ENCODE data around the gene P2RX3. TPM values are rescaled to one million over a fixed set of nuclear protein-coding genes. Genes with fewer than 3 reads are reported as not detected.

The P2RX3 gene
- total and polyA plus RNA-seq, 10 of the 15 experiments (the other 5 are each of a cell fraction or from before 2014, with no cell fraction given), result 0.05 to 0.12 TPM; not detected in 8

- SMC1A ChIA-PET (ENCODE audit: uncharacterized antibody, unreplicated experiment), result no interaction called here
- Histone ChIP-seq H3K27me3 (replicated peaks in 1 of 2; ENCODE audit: control insufficient read depth in 2 of 2, insufficient read depth in 2 of 2, low read length in 1 of 2) (peaks cover 2 to 3% of the 10 kb centered on the region in 2 experiments; a peak in 2 of 4 replicates), H2AFZ (ENCODE audit: control insufficient read depth, low read depth, low read length) (no peak overlapping the region), H3K27ac (ENCODE audit: control insufficient read depth, insufficient read depth) (no peak overlapping the region), H3K79me2 (ENCODE audit: control insufficient read depth, insufficient read depth, low read length) (no peaks in the 10 kb centered on the region), H3K9ac (ENCODE audit: control insufficient read depth, insufficient read depth, low read length) (no peak overlapping the region), H3K36me3 (ENCODE audit: control insufficient read depth in 2 of 2, insufficient read depth in 2 of 2, low read length in 1 of 2) (no peaks in the 10 kb centered on the region), H3K4me3 (no peak overlapping the region), H4K20me1 (ENCODE audit: control insufficient read depth, insufficient read depth) (no peaks in the 10 kb centered on the region), H3K4me2 (ENCODE audit: control insufficient read depth, insufficient read depth) (no peak overlapping the region), H3K4me1 (ENCODE audit: control insufficient read depth, insufficient read depth, low read length) (no peaks in the 10 kb centered on the region), H3K9me3 (replicated peaks; ENCODE audit: control insufficient read depth, insufficient read depth, low read length) (no peaks in the 10 kb centered on the region; the same call in 2 of the 3 replicates)
- DNase-seq (ENCODE audit: low read depth, low spot score), result no peak
- no peak for TF ChIP-seq IKZF1 (conservative IDR thresholded peaks at IDR 0.05)
- no peak for TF ChIP-seq CREB1 (IDR thresholded peaks at IDR 0.05; ENCODE audit: low read depth)
- no peak for TF ChIP-seq SIN3A (IDR thresholded peaks at IDR 0.05; ENCODE audit: low read depth, low read length)
- no peak for ATAC-seq
- intact Hi-C loops (cut with micrococcal nuclease; ENCODE audit: unreplicated experiment), result no loop called here
- CTCF ChIA-PET, result interaction anchor here (0.8 kb wide), 1 partner anchor 448 kb away, joined by 3 read pairs; no protein-coding TSS in a partner anchor
- in situ Hi-C loops (cut with MboI), result no loop called here
- RAD21 ChIA-PET (ENCODE audit: unreplicated experiment), result no interaction called here
- POLR2A ChIA-PET, result no interaction called here
- FAIRE-seq, result no peak
- no TSS peak for BruUV-seq (replicated peaks)
- 11% methylated on average over 11 of the region's 11 CpGs for WGBS (ENCODE audit: insufficient coverage, insufficient replicate concordance, low lambda C conversion rate, missing lambda C conversion rate)
These were observed 49.2 kb upstream of the P2RX3 start for GRCh38 chr11:57288771-57289579.

GRCh38 chr11:57290288-57290687 lies 47.9 kb upstream of the P2RX3 start:
- ChIA-PET SMC1A (ENCODE audit: uncharacterized antibody, unreplicated experiment) (no interaction called here), RAD21 (ENCODE audit: unreplicated experiment) (no interaction called here), POLR2A (no interaction called here), CTCF (no interaction called here)
- no peak for ATAC-seq
- Histone ChIP-seq H4K20me1 (ENCODE audit: control insufficient read depth, insufficient read depth) (no peaks in the 10 kb centered on the region), H3K36me3 (ENCODE audit: control insufficient read depth in 2 of 2, insufficient read depth in 2 of 2, low read length in 1 of 2) (no peaks in the 10 kb centered on the region), H3K27ac (ENCODE audit: control insufficient read depth, insufficient read depth) (no peak overlapping the region), H3K4me1 (ENCODE audit: control insufficient read depth, insufficient read depth, low read length) (no peaks in the 10 kb centered on the region), H3K4me3 (no peak overlapping the region), H3K9me3 (replicated peaks; ENCODE audit: control insufficient read depth, insufficient read depth, low read length) (no peaks in the 10 kb centered on the region; the same call in 2 of the 3 replicates), H3K9ac (ENCODE audit: control insufficient read depth, insufficient read depth, low read length) (no peak overlapping the region), H3K27me3 (replicated peaks in 1 of 2; ENCODE audit: control insufficient read depth in 2 of 2, insufficient read depth in 2 of 2, low read length in 1 of 2) (peaks cover 2 to 3% of the 10 kb centered on the region in 2 experiments; a peak in 2 of 4 replicates), H3K79me2 (ENCODE audit: control insufficient read depth, insufficient read depth, low read length) (no peaks in the 10 kb centered on the region), H3K4me2 (ENCODE audit: control insufficient read depth, insufficient read depth) (no peak overlapping the region), H2AFZ (ENCODE audit: control insufficient read depth, low read depth, low read length) (no peak overlapping the region)
- no TSS peak for BruUV-seq (replicated peaks)
- DNase-seq (ENCODE audit: low read depth, low spot score), result no peak
- no peak for FAIRE-seq
- WGBS (ENCODE audit: insufficient coverage, insufficient replicate concordance, low lambda C conversion rate, missing lambda C conversion rate), result 0% methylated on average over 1 of the region's 1 CpG
- in situ Hi-C loops (cut with MboI), result no loop called here
- intact Hi-C loops (cut with micrococcal nuclease; ENCODE audit: unreplicated experiment), result no loop called here
- no peak for TF ChIP-seq SIX5 (IDR thresholded peaks at IDR 0.05; ENCODE audit: low read depth, low read length, severe bottlenecking)
- TF ChIP-seq CBFB (IDR thresholded peaks at IDR 0.05; ENCODE audit: low read depth), result no peak
- no peak for TF ChIP-seq MLLT1 (IDR thresholded peaks at IDR 0.05)
- TF ChIP-seq BMI1 (IDR thresholded peaks at IDR 0.05; ENCODE audit: borderline replicate concordance), result no peak
- no peak for TF ChIP-seq MEF2A (IDR thresholded peaks at IDR 0.05; ENCODE audit: insufficient read depth, low read depth, low read length)
- no peak for TF ChIP-seq CREM (IDR thresholded peaks at IDR 0.05; ENCODE audit: low read depth)
- TF ChIP-seq SPI1 (IDR thresholded peaks at IDR 0.05; ENCODE audit: borderline replicate concordance, insufficient read depth, low read depth, low read length), result no peak
- TF ChIP-seq BCL3 (IDR thresholded peaks at IDR 0.05; ENCODE audit: borderline replicate concordance, insufficient read depth, low read depth, low read length, poor library complexity, severe bottlenecking), result no peak
- no peak for TF ChIP-seq ETV6 (conservative IDR thresholded peaks at IDR 0.05 in 1 of 2, IDR thresholded peaks at IDR 0.05 in 1 of 2; ENCODE audit: borderline replicate concordance in 1 of 2, low read depth in 1 of 2)
- TF ChIP-seq MYC (IDR thresholded peaks at IDR 0.05; ENCODE audit: insufficient read depth, insufficient read length, insufficient replicate concordance, low read length, severe bottlenecking), result no peak
- TF ChIP-seq ZSCAN29 (IDR thresholded peaks at IDR 0.05), result no peak
